Measurements from ENCODE around the gene TESMIN.

Gene TESMIN

DNA sequence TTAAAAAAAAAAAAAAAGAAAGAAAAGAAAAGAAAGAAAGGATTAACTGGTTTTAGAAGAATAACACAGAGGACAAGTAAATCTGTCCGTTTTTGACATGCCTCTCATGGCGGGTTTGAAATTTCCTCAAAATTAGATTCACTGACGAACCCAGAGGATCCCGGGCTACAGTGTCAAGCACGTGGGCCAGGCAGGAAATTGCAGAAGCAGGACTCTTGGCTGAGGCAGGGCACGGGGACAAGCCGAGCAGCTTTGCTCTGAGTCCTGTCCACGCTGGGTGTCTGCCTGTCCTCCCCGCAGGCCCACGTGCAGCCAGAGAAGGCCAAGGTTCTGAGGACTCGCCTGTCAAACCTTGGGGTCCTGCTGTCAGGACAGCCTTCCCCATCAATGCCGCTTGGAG is 42.3 kb downstream of the TESMIN start:
- in situ Hi-C loops (cut with MboI; ENCODE audit: low pct_unique_long_range_greater_than_20kb, low sequenced_read_pairs, unreplicated experiment): no loop called here
- DNase-seq (ENCODE audit: low spot score): no peak
- TF ChIP-seq, protein P1, sequence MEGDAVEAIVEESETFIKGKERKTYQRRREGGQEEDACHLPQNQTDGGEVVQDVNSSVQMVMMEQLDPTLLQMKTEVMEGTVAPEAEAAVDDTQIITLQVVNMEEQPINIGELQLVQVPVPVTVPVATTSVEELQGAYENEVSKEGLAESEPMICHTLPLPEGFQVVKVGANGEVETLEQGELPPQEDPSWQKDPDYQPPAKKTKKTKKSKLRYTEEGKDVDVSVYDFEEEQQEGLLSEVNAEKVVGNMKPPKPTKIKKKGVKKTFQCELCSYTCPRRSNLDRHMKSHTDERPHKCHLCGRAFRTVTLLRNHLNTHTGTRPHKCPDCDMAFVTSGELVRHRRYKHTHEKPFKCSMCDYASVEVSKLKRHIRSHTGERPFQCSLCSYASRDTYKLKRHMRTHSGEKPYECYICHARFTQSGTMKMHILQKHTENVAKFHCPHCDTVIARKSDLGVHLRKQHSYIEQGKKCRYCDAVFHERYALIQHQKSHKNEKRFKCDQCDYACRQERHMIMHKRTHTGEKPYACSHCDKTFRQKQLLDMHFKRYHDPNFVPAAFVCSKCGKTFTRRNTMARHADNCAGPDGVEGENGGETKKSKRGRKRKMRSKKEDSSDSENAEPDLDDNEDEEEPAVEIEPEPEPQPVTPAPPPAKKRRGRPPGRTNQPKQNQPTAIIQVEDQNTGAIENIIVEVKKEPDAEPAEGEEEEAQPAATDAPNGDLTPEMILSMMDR (IDR thresholded peaks at IDR 0.05; ENCODE audit: extremely low read depth, insufficient read depth, missing control alignments): no peak

DNA sequence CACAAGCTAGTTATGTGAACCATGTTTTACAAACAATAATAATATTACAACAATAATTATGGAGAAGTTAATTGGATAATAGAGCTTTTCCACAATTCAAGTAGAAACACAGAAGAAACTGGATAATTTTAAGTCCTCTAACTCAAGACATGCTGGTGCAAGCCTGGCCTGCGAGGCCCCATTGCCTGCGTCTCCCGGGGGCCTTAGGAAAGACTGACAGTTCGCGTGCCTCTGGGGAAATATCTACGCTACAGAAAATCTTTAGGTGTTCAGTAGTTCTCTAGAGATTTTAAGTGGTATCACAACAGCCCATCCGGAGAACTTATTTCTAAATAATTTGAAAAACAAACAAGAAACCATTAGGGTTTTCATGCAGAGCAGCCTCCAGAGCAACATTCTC is 43.8 kb downstream of the TESMIN start:
- DNase-seq (ENCODE audit: low spot score): no peak
- TF ChIP-seq, protein P1 (IDR thresholded peaks at IDR 0.05; ENCODE audit: extremely low read depth, insufficient read depth, missing control alignments): no peak
- in situ Hi-C loops (cut with MboI; ENCODE audit: low pct_unique_long_range_greater_than_20kb, low sequenced_read_pairs, unreplicated experiment): no loop called here

DNA sequence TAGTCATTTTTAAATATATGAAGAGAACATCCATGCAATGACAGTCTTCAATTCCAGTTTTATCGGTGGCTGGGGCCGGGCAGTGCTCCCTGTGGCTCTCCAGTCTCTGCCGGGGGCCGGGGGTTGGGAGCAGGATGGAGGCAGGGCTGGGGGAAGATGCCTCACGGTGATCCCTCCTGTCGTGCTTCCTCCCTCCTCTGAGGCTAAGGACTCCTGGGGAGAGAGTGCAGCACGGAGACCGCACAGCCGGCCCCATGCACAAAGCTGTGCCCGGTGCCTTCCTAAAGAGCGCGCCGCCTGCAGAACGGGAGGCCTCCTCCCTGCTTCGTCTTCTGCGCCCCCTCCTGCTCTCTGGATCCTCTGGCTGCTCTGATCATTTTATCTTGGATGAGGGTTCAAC is 46.4 kb downstream of the TESMIN start:
- TF ChIP-seq, protein P1 (IDR thresholded peaks at IDR 0.05; ENCODE audit: extremely low read depth, insufficient read depth, missing control alignments): no peak
- in situ Hi-C loops (cut with MboI; ENCODE audit: low pct_unique_long_range_greater_than_20kb, low sequenced_read_pairs, unreplicated experiment): no loop called here
- no peak for DNase-seq (ENCODE audit: low spot score)

DNA sequence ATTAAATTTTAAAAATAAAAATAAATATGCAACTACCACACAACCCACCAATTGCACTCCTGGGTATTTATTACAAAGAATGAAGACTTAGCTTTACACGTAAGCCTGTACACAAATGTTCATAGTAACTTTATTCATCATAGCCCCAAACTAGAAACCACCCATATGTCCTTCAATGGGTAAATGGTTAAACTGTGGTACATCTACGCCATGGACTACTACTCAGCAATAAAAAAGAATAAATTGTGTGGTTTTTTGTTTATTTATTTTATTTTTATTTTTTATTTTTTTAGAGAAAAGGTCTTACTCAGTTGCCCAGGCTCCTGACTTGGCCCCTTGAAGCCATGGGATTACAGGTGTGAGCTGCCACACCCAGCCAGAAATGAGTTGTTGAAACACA is 52.3 kb downstream of the TESMIN start:
- in situ Hi-C loops (cut with MboI; ENCODE audit: low pct_unique_long_range_greater_than_20kb, low sequenced_read_pairs, unreplicated experiment): no loop called here
- no peak for DNase-seq (ENCODE audit: low spot score)
- TF ChIP-seq, protein P1 (IDR thresholded peaks at IDR 0.05; ENCODE audit: extremely low read depth, insufficient read depth, missing control alignments): no peak

DNA sequence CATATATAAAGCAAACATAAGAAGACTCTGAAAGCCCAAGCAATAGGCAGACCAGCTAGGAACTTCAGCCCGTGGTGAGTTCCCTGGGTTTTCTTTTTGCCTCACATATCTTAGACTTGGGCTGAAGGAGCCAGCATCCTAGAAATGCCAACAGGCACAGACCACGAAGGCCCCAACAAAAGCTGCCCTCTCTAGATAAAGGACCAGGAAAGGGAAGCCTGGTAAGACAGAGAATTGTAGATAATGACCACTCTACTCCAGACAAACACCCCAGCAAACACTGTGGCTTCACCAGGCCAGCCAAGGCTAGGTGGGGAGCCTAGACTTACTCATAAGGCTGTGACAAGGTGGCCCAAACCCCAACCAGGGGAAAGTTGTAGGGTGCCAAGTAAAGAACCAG is 55.8 kb downstream of the TESMIN start:
- in situ Hi-C loops (cut with MboI; ENCODE audit: low pct_unique_long_range_greater_than_20kb, low sequenced_read_pairs, unreplicated experiment): no loop called here
- TF ChIP-seq, protein P1 (IDR thresholded peaks at IDR 0.05; ENCODE audit: extremely low read depth, insufficient read depth, missing control alignments): no peak
- no peak for DNase-seq (ENCODE audit: low spot score)

DNA sequence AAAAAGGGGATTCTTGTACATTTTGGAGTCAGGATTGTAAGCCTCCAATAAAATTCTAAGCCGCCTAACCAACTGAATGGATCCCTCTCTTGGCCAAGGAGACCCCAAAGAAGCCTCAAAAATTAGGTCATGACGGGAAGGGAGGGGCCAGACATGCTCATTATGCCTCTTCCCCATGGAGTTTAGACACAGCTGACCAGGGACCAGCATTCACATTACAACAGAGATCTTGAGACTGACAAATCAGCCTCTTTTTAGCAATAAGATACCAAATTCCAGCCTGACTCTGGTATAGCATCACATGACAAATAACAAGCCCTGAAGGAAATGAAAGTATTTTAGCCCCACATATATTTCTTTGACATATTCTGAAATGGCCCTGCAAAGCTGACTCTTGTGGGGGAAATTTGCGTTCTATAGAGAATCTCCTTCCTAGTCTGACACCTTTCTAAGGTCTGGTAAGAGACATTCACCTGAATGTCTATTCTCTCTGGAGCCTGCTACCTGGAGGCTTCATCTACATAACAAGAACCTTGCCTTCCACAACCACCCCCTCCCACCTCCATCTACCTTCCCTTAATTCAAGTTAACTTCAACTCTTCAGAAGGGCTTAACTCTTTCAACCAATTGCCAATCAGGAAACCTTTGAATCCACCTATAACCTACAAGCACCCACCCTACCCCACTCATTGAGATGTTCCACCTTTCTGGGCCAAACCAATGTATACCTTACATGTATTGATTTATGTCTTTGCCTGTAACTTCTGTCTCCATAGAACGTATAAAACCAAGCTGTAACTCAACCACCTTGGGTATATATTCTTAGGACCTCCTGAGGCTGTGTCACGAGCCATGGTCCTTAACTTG is 56.7 kb downstream of the TESMIN start:
- in situ Hi-C loops (cut with MboI; ENCODE audit: low pct_unique_long_range_greater_than_20kb, low sequenced_read_pairs, unreplicated experiment): no loop called here
- no peak for DNase-seq (ENCODE audit: low spot score)
- TF ChIP-seq, protein P1 (IDR thresholded peaks at IDR 0.05; ENCODE audit: extremely low read depth, insufficient read depth, missing control alignments): no peak

Data from GM13977 (cell line).